ENCODE data around the gene NKAIN2. TPM values are rescaled to one million over a fixed set of nuclear protein-coding genes. Genes with fewer than 3 reads are reported as not detected.
"Not testable (repeated sequence)": the region's sequence is repeated elsewhere in the genome, so short reads cannot be mapped to it uniquely, and the experiment has no call there.

The NKAIN2 gene
- total and polyA plus RNA-seq, 12 donors: 0.07 to 3.0 (median 0.28) TPM; not detected in 1

GRCh38 chr6:124694139-124694705 lies 890.6 kb downstream of the NKAIN2 start:
- TF ChIP-seq CTCF (IDR thresholded peaks at IDR 0.05): no peak
- Histone ChIP-seq H3K4me3 (no peak overlapping the region), H3K9me3 (no peaks in the 10 kb centered on the region), H3K4me1 (no peaks in the 10 kb centered on the region), H3K27me3 (no peaks in the 10 kb centered on the region), H3K27ac (no peak overlapping the region), H3K36me3 (no peaks in the 10 kb centered on the region)
- ATAC-seq (no peak), DNase-seq (no peak)
- 85 to 86% methylated on average over 4 of the region's 4 CpGs for WGBS, 2 donors
- intact Hi-C loops (cut with DNase I): no loop called here

GRCh38 chr6:124699038-124699437 lies 895.4 kb downstream of the NKAIN2 start:
- H3K27me3 ChIP-seq: no peaks in the 10 kb centered on the region
- H3K36me3 ChIP-seq: no peaks in the 10 kb centered on the region
- no peak overlapping the region for H3K27ac ChIP-seq
- H3K4me1 ChIP-seq: no peaks in the 10 kb centered on the region
- H3K9me3 ChIP-seq: no peaks in the 10 kb centered on the region
- ATAC-seq (no peak), DNase-seq (no peak)
- no peak for TF ChIP-seq CTCF (IDR thresholded peaks at IDR 0.05)
- intact Hi-C loops (cut with DNase I): no loop called here
- WGBS, 2 donors: 88 to 92% methylated on average over 2 of the region's 2 CpGs
- H3K4me3 ChIP-seq: no peak overlapping the region

GRCh38 chr6:124703541-124703940 lies 899.9 kb downstream of the NKAIN2 start:
- Histone ChIP-seq H3K4me1 (no peaks in the 10 kb centered on the region), H3K4me3 (no peak overlapping the region), H3K9me3 (peaks cover 0 to 5% (median 0%) of the 10 kb centered on the region in 11 donors), H3K36me3 (no peaks in the 10 kb centered on the region), H3K27me3 (no peaks in the 10 kb centered on the region), H3K27ac (no peak overlapping the region)
- TF ChIP-seq CTCF (IDR thresholded peaks at IDR 0.05): no peak
- no peak for DNase-seq
- WGBS, 2 donors: 36 to 38% methylated on average over 2 of the region's 2 CpGs
- intact Hi-C loops (cut with DNase I): no loop called here
- ATAC-seq: no peak

- H3K27me3 ChIP-seq; intact Hi-C loops (cut with DNase I); H3K4me1 ChIP-seq; H3K9me3 ChIP-seq; H3K36me3 ChIP-seq; H3K27ac ChIP-seq; DNase-seq; H3K4me3 ChIP-seq; ATAC-seq: not testable (repeated sequence)
- WGBS, 2 donors: 94 to 95% methylated on average over 12 to 17 of the region's 17 CpGs
These were observed 908.9 kb downstream of the NKAIN2 start for GRCh38 chr6:124712532-124712931.

- intact Hi-C loops (cut with DNase I): no loop called here
- WGBS, 2 donors: 27 to 37% methylated on average over 2 of the region's 2 CpGs
- TF ChIP-seq CTCF (IDR thresholded peaks at IDR 0.05): no peak
These were observed 911.1 kb downstream of the NKAIN2 start for GRCh38 chr6:124714728-124715127.

More at GRCh38 chr6:124714728-124715127, 911.1 kb downstream of the NKAIN2 start:
- no peaks in the 10 kb centered on the region for H3K27me3 ChIP-seq
- no peak overlapping the region for H3K4me3 ChIP-seq
- no peak for ATAC-seq
- peaks cover 0 to 4% (median 0%) of the 10 kb centered on the region in 11 donors for H3K9me3 ChIP-seq
- no peak for DNase-seq
- no peaks in the 10 kb centered on the region for H3K36me3 ChIP-seq
- H3K27ac ChIP-seq: no peak overlapping the region
- no peaks in the 10 kb centered on the region for H3K4me1 ChIP-seq

All from heart right ventricle (tissue), 16 donors.